Sigmoid colon (tissue), 7 donors: ENCODE results near the gene PNISR. TPM values are rescaled to one million over a fixed set of nuclear protein-coding genes. Genes with fewer than 3 reads are reported as not detected.

Experiments used
- DNase-seq: peaks from one replicate; pipeline ENCODE4 v3.0.0-alpha.2; 2019
- H3K27ac ChIP-seq, 4 donors: fragments of 200-600 bp; sonication (generic); one replicate each; pipeline ENCODE4 v1.5.1; 2016 to 2019; ENCODE audit warnings: mild to moderate bottlenecking in 1 of 4
- H3K27me3 ChIP-seq, 3 donors: fragments of 200-600 bp; sonication (generic); one replicate each; pipeline ENCODE4 v1.5.1; 2019; ENCODE audit warnings: mild to moderate bottlenecking in 1 of 3
- H3K36me3 ChIP-seq, 4 donors: fragments of 200-600 bp; sonication (generic); one replicate each; pipeline ENCODE4 v1.5.1; 2016 to 2019
- H3K4me1 ChIP-seq, 4 donors: fragments of 200-600 bp; sonication (generic); one replicate each; pipeline ENCODE4 v1.5.1; 2017 to 2019
- H3K4me3 ChIP-seq, 4 donors: fragments of 200-600 bp; sonication (generic); one replicate each; pipeline ENCODE4 v1.5.1; 2017 to 2019; ENCODE audit warnings: mild to moderate bottlenecking in 2 of 4, moderate library complexity in 1 of 4
- H3K9me3 ChIP-seq, 4 donors: fragments of 200-600 bp in 3 of 4; sonication (generic) in 3 of 4; one replicate each; pipeline versions ENCODE4 v1.5.1 to v1.6.1; 2013 to 2019
- CTCF ChIP-seq, 4 experiments: fragments of 450-650 bp in 3 of 4; fragments of 200-600 bp in 1 of 4; IDR thresholded peaks; one replicate each; pipeline ENCODE4 v1.5.1; 2016 to 2019; ENCODE audit warnings: antibody characterized with exemption in 4 of 4, mild to moderate bottlenecking in 3 of 4, moderate library complexity in 2 of 4
- EP300 ChIP-seq, 4 donors: sonication (generic); formaldehyde crosslinking; IDR thresholded peaks; one replicate each; pipeline ENCODE4 v1.6.1; 2017; ENCODE audit warnings: antibody characterized with exemption in 4 of 4
- POLR2A ChIP-seq, 2 donors: fragments of 450-650 bp; IDR thresholded peaks; one replicate each; pipeline ENCODE4 v1.6.1; 2016; ENCODE audit warnings: antibody characterized with exemption in 2 of 2, mild to moderate bottlenecking in 2 of 2, moderate library complexity in 2 of 2
- POLR2AphosphoS5 ChIP-seq, 4 donors: sonication (generic); formaldehyde crosslinking; IDR thresholded peaks; one replicate each; pipeline ENCODE4 v1.6.1; 2017; ENCODE audit warnings: antibody characterized with exemption in 4 of 4
- WGBS, 2 donors: extraction: QIAGEN DNeasy Blood & Tissue Kit; methylation state at CpG; one replicate each; pipeline ENCODE4 v1.1.7; 2013; 5-methylcytosine and 5-hydroxymethylcytosine counted together
- intact Hi-C: fragments of 100-400 bp; cut with DNase I; formaldehyde crosslinking; loops from one replicate; pipeline ENCODE4 v1.15.1; 2023
- polyA plus RNA-seq, 3 donors: library from polyadenylated mRNA; stranded (reverse); fragments of 200-250 nt; gene quantifications; one replicate each; pipeline ENCODE4 v1.2.3, GENCODE V29; 2013
- total RNA-seq, 4 donors: library from RNA; depleted of rRNA; stranded (reverse); fragments of >200 nt; gene quantifications; one replicate each; pipeline ENCODE4 v1.1.0, GENCODE V29; 2016
- donor health status: healthy with polysubstance abuse.
- donor health status: Bipolar disorder and iron deficiency.
- donor health status: healthy.

The PNISR gene
- total and polyA plus RNA-seq, 7 donors = 9.5 to 253 (median 135) TPM

DNA sequence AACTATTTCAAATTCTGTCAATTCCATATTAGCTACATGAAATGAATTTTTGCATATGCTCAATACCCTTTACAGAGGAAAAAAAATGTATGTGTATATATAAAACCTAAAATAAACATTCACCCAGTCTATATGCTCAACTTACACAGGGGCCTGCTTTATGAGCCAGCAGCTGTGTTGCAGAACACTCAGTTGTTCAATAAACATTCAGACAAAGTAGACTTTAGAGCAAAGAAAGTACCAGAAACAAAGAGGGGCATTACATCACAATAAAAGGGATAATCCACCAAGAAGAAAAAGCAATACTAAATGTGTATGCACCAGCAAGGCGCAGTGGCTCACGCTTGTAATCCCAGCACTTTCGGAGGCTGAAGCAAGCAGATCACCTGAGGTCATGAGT, 40.6 kb downstream of the PNISR start:
- DNase-seq = no peak
- TF ChIP-seq EP300 (IDR thresholded peaks at IDR 0.05) = no peak
- H3K9me3 ChIP-seq = no peaks in the 10 kb centered on the region
- no peaks in the 10 kb centered on the region for H3K36me3 ChIP-seq
- intact Hi-C loops = no loop called here
- H3K27ac ChIP-seq = no peak overlapping the region
- H3K27me3 ChIP-seq = no peaks in the 10 kb centered on the region
- 88% methylated on average over 3 of the region's 3 CpGs for WGBS, 2 donors
- H3K4me3 ChIP-seq = no peak overlapping the region
- H3K4me1 ChIP-seq = no peaks in the 10 kb centered on the region

GRCh38 chr6:99378636-99379035, 46.5 kb downstream of the PNISR start:
- no peaks in the 10 kb centered on the region for H3K9me3 ChIP-seq
- H3K27ac ChIP-seq = no peak overlapping the region
- no peaks in the 10 kb centered on the region for H3K4me1 ChIP-seq
- H3K27me3 ChIP-seq = no peaks in the 10 kb centered on the region
- TF ChIP-seq CTCF (IDR thresholded peaks at IDR 0.05) = no peak
- no peak for TF ChIP-seq EP300 (IDR thresholded peaks at IDR 0.05)
- no peak for TF ChIP-seq POLR2AphosphoS5 (IDR thresholded peaks at IDR 0.05)
- no peak for TF ChIP-seq POLR2A (IDR thresholded peaks at IDR 0.05)
- no peak for DNase-seq
- intact Hi-C loops = no loop called here
- peaks cover 0 to 11% (median 0%) of the 10 kb centered on the region in 4 donors for H3K36me3 ChIP-seq
- H3K4me3 ChIP-seq = no peak overlapping the region

DNA sequence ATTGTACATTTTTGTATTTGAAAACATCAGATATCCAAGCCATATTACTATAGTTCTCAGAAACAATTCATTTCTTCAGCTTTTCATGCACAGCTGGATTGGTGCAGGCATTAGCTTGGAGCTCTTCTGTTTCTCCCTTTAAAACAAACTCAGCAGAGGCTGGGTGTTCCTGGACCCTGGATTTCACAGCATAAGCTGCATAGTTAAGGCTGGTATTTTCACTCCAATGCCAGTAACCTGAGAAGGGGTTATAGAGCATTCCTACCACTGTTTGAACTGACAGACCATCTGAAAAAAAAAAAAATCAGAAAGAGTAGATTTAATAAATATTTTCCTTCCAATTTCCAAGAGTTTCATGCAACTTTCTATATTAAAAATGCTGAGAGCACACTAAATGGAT, 55.6 kb downstream of the PNISR start:
- Histone ChIP-seq H3K4me3 (no peak overlapping the region), H3K4me1 (no peaks in the 10 kb centered on the region), H3K27ac (no peak overlapping the region), H3K9me3 (no peaks in the 10 kb centered on the region), H3K27me3 (no peaks in the 10 kb centered on the region), H3K36me3 (no peaks in the 10 kb centered on the region)
- intact Hi-C loops = no loop called here
- DNase-seq = no peak
- TF ChIP-seq POLR2A (IDR thresholded peaks at IDR 0.05) (no peak), POLR2AphosphoS5 (IDR thresholded peaks at IDR 0.05) (no peak), CTCF (IDR thresholded peaks at IDR 0.05) (no peak), EP300 (IDR thresholded peaks at IDR 0.05) (no peak)

DNA sequence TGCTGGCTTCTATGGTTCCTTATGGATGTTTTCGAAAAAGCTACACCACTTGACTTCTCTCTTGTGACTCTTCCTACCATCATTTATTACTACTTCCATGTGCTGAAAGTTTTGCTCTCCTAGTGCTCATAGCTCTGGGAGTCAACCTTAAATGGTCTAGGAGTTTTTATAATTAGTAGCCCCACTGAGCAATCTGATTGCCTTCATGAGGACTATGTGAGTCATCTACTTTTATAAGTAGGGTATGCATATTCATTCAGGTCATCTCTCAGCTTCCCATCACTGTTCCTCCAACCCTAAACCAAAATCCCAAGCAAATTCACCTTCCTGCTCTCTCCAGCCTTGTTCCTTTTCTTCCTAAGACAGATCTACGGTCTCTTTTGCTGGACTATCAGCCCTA, 58.3 kb downstream of the PNISR start:
- Histone ChIP-seq H3K27me3 (no peaks in the 10 kb centered on the region), H3K4me1 (no peaks in the 10 kb centered on the region), H3K4me3 (no peak overlapping the region), H3K36me3 (no peaks in the 10 kb centered on the region), H3K9me3 (no peaks in the 10 kb centered on the region), H3K27ac (no peak overlapping the region)
- TF ChIP-seq EP300 (IDR thresholded peaks at IDR 0.05) (no peak), CTCF (IDR thresholded peaks at IDR 0.05) (no peak)
- intact Hi-C loops = no loop called here
- no peak for DNase-seq
- WGBS, 2 donors = 94 to 98% methylated on average over 2 of the region's 2 CpGs

GRCh38 chr6:99364026-99364425, 61.1 kb downstream of the PNISR start:
- no peaks in the 10 kb centered on the region for H3K4me1 ChIP-seq
- H3K27ac ChIP-seq = no peak overlapping the region
- no peaks in the 10 kb centered on the region for H3K36me3 ChIP-seq
- intact Hi-C loops = no loop called here
- no peak for TF ChIP-seq POLR2A (IDR thresholded peaks at IDR 0.05)
- TF ChIP-seq EP300 (IDR thresholded peaks at IDR 0.05) = no peak
- no peak for TF ChIP-seq CTCF (IDR thresholded peaks at IDR 0.05)
- no peak for TF ChIP-seq POLR2AphosphoS5 (IDR thresholded peaks at IDR 0.05)
- WGBS, 2 donors = 80 to 84% methylated on average over 5 of the region's 5 CpGs
- no peaks in the 10 kb centered on the region for H3K27me3 ChIP-seq
- H3K4me3 ChIP-seq = no peak overlapping the region
- no peaks in the 10 kb centered on the region for H3K9me3 ChIP-seq
- no peak for DNase-seq
